GM21528 (cell line): ENCODE measurements around the gene HYAL1.

Experiments used
- ATAC-seq: cut with Tn5 transposase; IDR thresholded peaks from one replicate; pipeline ENCODE4 v1.9.1; 2021; ENCODE audit warnings: mild to moderate bottlenecking, moderate library complexity; ENCODE audit not compliant: unreplicated experiment, low FRiP score

The HYAL1 gene

DNA sequence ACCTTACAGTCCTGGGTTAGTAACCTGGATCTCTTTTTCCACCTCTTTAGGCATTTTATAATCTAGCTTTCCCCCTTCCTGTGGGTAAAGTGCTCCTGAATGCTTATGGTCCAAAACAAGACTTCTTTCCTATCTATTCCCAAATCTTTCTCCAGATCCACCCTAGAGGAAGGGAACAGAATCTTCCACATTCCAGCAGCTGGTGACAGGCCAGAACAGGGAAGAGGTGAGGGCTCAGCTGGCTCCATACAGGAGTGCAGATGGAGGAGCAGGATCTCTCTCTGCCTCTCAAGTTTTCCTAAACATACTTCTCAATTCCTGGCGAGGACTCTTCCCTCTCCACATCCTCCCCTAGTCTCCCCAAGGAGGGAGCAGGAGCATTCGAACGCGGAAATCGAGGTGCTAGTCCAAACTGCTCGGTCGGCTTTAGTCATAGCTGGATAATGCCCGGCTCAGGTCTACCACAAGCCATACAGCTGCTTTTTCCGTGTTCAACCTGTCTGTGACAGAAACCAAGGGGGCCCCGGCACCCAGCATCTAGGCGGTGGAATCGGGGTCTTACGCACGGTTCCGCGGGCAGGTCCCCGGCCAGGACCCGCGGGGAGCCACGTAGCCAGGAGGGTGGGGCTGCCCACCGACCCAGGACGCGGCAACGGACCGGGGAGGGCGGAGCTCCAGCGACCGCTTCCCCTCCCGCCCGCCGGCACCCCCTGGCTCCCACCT lies 33.2 kb upstream of the HYAL1 start:
- peak; percentile 30 for ATAC-seq

DNA sequence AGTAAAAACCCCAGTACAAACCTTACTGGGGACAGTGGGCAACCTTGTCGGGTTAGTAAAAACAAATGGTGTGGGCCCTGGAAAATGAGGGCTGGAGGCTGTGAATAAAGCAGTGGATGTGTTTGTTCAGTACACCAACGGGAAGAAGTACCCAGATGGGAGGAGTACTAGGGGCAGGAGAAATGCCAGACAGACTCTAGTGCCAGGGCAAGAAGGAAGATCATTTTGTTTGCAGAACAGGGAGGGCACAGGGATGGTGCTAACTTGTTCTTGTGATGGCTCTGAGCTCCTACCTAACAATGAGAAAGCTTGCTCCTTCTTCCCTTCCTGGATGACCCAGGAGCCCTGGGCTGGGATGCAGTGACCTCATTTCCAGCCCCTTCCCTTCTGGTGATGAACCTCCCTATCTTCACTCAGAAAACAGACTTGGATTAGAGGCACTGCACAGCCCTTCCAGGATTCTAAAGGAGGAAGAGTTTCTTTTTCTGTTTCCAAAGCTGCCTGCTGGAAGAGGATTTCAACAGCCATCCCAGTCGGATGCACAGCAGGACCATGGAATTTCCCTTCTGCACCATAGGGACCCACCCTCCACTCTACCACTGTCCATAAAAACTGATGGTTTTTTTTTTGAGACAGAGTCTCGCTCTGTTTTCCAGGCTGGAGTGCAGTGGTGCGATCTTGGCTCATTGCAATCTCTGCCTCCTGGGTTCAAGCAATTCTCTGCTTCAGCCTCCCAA lies 31.1 kb upstream of the HYAL1 start:
- no peak for ATAC-seq

DNA sequence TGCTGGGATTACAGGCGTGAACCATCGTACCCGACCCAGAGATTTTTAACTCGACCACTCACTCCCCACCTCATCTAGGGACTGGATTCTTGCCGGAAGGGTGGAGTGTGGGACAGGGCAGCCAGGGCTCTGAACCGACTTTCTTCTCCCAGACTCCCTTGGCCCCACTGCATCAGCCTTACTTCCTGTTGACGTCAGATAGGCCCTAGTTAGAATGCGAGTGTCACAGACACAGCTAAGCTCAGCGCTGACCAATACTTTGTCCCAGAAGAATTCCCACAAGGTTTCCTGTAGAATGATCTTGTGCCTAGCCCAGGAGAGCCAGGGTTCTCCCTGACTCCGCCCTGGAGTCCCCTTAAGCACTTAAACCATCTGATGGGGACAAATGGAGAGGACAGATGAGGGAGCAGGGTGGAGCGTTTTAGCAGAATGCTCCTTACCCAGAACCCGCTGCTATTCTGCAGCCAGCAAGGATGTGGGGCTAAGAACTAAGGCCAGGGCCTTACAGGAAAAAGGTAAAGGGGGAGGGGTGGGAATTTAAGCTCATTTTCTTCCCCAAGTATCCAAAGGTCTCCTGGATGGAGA lies 30.5 kb upstream of the HYAL1 start:
- no peak for ATAC-seq

DNA sequence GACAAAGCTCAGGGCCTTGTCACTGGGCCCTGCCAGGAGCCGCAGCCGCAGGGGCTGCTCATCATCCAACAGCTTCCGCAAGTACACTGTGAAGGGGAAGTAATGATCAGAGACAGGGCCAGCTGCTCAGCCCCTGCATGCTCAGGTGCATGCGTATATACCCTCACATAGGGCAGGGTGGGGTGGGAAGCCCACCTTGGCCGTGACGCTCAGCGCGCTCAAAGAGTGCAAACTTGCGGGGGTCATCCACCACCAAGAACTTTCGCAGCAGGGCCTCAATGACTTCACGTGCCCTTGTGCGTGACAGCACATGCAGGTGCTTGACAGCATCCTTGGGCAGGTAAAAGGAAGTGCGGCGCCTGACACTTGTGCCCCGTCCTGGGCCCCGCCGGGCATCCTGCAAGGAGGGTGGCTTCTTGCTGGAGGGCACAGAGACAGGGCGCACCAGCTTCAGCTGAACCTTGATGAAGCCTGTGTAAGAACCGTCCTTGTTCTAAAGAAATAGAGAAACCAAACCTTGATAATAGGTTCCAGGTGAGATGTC lies 28.1 kb upstream of the HYAL1 start:
- ATAC-seq, result no peak

DNA sequence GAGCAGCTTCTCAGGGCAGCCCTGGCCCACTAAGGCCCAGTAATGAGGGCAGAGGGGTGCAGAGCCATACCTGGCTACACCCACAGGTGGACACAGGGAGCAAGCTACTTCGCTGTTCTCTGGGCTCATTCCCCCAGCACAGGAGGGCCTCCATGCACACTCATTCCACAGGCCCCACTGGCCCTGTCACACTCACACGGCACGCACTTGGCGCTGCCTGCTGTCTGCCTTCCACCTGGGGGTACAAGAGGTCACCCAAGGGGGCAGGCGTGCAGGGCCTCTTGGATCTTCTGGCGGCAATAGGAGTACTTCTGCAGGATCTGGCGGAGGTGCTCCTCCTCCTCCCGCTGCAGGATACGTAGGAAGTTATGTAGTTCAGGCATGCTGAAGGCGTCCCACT lies 27.0 kb upstream of the HYAL1 start:
- ATAC-seq, result no peak

DNA sequence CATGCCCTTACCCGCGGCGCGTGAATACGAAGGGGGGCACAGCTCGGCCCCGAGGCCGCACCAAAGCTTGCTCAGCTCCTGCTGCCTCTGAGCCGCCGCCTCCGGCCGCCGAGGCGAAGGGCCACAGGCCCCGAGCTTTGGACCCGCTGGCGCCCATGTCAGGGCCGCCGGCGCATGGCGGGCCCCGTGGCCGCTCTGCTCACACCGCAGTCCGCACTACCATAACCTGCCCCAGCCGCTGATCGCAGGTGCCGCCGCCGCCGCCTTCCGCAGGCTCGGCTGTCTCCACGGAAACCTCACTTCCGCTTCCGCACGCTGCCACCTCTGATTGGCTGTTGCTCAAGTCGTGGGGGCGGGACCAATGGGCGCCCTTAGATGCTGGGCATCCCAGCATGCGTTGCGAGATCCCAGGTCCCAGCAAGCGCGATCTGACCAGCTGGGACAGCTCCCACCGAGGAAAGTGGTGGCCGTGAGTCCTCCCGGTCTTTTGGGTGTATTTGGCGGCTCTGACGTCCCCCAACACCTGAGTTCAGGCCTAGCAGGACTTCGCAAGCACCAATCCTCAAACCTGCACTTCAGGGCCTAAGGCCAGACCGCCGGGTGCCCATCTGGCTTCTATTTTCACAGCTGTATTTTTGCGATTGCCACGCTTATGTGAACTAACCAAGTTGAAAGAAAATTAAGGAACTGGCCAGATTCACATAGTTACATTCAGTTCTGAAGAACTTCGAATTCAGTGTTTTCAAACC lies 24.7 kb upstream of the HYAL1 start, which contains the start of gene TUSC2:
Gene TUSC2, minus strand, starts transcription at position 281 of the 749 bp plus-strand sequence. Its CDS starts 124 bp downstream, at position 157.
- peak; percentile 74 for ATAC-seq

DNA sequence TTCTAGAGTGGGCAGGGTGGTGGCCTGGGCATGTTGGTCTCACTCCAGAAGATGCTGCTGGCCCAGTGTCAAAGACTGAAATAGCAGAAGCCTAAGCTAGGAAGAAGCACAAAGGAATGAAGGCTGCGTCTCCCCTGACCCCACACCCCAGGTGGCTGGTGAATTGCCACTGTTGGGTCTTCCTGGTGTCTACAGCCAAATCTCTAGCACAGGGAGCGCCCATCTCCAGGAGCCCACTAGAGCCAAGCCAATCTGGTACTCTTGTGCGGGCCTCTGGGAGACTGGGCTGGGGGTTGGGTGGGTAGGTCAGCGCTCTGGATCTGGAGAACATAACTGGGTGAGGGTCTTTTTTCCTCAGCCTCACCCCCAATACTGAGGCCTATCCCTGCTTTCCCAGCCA lies 23.8 kb upstream of the HYAL1 start:
- no peak for ATAC-seq

DNA sequence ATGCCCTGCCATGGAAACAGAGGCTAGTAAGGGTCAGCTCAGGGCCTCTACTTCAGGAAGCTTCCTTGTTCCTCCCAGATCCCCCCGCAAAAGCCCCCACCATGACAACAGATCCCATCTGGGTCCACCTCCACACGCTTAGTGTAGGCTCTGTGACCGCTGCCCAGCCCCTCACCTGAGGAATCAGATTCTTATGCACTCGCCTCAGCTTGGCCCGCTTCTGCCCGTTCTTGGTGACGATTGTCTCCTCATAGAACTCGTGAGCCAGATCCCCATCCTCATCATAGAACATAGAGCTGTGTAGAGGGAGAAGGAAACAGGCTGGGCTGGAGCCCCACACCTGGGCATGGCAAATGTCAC lies 22.8 kb upstream of the HYAL1 start:
- ATAC-seq, result no peak

DNA sequence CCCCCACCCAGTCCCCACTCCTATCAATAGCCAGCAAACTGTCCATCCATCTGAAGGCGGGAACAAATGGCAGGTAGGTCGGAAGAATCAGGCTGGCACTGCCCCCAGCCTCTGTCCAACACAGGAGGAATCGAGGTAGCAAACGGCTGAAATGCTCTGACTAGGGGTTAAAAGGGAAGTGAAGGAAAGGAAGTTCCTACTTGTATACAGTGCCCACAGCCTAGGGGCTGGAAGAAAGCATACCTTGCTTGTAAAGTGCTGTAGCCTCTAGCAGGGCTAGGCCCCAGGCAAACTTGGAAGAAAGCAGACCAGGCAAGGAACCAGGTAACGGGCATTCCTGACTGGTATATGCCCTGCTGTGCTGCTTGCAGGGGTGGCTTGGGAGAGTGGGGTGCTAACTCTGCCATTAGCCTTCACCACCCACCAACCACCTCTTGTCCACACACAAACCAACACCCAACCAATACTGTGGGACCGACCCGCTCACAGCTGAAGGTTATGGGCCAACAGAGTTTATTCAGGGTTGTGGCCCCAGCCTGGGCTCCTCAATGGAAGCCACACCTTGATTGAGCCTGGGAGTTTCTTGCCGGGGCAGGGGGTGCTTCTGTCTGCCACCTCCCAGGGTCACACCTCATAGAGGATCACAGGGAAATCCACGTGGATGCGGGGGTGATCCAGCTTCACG lies 22.3 kb upstream of the HYAL1 start:
- ATAC-seq, result no peak

DNA sequence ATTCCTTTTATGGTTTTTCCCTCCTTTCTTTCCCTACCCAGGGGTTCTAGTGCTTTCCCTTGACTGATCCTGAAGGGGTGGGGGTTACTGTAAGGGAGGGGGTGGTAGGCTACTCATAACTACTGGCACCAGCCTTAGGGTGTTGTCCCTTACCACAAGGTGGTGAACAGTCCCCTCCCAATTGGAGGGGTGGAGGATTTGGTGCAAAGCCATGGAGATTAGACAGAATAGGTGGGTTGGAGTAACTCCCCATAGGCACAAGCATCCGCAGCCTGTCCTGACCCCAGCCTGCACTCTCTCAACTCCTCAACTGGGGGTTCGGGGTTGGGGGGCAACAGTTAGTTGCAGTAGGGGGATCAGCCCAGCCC lies 21.7 kb upstream of the HYAL1 start:
- ATAC-seq, result no peak

DNA sequence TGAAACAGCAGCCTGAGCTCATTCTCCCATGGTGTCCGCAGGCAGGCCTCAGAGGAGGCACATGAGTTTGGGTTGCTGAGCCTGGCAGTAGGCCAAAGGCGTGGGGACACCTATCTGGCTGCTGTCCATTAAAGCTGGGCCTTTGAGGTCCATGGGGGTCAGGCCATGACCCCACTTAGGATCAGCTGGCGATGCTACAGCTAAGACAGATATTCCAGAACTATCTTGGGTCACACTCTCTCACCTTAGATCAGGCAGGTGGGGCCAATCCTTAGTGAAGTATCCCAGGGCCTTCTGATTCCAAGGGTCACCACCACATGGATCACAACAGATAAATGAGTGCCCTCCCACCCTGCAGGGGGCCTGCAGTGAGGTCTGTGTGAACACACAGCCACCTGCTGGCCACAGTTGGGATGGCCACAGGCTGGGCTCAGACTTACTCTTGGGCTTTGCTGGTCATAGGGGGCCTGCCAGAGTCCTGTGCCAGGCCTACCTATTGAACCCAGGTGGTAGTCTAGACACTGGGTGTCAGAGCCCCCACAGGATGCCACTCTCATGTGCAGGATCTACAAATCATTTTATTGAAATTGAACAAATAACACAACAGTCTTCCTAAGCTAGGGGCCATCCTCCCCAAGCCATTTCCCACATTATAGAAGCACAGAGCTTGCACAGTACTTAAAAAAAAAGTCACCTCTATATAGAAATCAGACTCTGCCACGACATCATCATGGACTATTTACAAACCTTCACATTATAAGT lies 21.2 kb upstream of the HYAL1 start:
- no peak for ATAC-seq

DNA sequence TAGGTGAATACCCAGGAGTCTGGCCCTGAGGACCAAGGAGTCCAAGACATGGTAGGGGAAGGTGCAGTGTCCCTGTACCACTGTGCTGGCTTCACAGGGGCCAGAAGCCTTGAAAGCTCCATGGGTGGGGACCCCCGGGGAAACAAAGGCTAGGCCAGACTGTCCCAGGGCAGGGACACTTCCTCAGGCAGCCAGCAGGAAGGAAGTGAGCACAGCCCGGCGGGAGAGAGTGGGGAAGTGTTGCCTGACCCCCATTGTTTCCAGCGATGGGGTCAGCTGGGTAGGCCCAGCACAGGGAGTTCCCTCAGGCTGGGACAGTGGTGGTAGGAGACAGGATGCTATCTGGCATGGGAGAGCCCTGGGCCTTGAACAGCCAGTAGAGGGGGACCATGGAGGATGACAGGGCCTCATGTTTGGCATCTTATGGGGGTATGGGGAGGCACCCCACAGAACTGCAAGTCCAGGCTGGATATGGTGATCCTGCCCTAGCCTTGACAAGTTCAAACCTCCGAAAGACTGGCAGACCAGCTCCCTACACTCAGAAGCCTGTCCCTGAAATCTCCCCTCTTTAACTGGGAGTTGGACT lies 20.3 kb upstream of the HYAL1 start:
- no peak for ATAC-seq

DNA sequence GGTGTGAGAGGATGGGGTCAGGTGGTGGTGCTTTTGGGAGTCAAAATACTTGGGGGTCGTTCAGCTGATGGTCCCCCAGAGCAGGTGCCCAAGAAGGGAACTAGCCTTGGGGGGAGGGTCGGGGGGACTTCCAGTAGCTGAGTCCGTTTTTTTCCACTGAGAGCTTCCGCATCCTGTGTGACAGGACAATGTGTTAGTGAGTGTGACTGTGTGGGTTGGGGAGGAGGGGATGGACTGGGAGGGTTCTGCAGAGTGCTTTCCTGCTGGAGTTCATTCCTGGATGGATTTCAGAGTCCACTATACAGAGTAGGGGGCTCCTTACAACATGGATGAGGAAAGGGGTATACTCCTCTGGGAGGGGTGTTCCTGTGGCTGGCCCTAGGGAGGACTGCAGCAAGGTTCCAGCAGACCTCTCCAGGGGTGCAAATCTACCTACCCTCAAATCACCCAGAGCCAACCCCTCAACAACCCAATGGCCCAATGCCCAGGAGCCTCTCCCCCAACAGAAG lies 19.8 kb upstream of the HYAL1 start:
- no peak for ATAC-seq

DNA sequence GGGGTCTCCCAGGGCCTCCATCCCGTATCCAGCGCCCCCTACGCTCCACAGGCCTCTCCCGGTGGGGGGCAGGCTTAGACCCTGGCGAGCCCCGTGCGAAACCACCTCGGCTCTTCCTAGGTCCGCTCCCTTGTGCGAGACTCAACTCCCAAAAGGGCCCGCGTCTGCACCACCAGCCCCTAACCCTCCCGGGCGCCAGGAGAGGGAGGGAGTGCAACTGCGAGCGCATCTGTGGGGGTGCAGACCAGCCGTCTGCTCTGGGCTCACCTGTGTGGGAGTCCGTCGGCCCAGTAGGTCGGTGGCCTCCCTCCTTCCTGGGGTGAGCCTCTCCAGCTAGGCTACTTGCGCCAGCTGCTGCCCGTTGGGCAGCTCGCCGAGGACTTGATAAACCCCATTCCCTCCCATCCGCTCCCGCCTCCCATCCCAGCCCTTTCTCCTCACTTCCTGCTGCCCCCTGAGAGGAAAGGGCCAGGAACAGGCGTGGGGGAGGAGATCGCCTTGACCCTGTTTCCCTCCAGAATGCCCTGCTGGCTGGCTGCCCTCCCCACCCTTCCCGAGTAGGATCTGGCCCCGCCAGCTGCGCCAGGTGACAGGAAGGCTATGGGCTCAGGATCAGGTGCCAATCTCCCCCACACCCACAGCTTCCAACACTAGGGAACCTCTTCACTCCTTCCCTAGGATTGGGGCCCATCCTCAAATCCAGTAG lies 19.2 kb upstream of the HYAL1 start, which contains the start of gene HYAL2:
Gene HYAL2, minus strand, starts transcription at position 360 of the 706 bp plus-strand sequence. CDS start 2,256 bp downstream, outside the sequence.
- ATAC-seq, result no peak

DNA sequence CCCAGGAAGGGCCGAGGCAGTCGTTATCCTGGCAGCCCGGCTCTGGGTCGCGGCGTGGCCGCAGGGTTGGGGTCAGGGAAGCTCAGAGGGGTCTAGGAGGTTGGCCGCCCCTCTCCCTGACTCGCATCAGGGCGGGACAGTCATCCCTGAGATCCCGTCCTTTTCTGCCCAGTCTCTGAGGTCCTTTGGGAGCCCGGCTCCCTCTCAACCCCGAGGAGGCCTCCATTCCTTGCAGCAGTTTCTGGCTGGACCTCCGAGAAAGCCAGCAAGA lies 18.7 kb upstream of the HYAL1 start:
- ATAC-seq, result no peak

DNA sequence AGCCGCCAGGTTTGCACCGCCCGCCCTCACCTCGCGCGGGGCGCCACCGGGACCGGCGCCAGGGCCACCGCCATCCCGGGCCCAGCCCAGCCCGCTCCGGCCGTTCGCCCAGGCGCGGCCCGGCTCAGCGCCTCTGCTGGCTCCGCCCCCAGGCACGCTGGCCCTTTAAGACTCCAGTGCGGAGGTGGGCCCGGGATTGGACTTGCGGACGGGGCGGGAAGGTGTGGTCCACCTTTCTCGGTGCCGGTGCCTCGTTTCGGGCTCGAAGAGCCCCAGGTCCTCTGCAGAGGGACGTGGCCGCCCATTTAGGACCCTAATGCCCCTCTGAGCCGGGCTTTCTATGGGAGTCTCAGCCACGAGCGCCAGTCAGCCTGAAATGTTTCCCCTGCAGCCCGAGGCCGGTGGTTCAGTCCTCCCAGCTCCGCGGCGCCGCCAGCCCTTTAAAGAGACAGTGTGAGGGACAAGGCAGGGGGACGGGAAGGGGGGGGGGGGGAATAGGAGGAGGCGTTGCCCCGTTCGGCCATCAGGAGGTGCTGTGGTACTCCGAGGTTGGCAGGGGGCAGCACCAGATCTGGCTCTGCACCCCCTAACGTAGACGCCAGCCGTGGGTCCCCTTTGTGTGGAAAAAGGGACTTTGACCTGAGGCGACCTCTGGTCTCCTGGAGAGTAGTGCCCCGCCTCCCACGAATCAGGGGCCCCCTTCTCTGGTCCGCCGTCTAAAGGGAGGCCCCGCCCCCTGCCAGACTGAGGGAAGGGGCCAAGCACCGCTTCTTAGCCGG lies 18.2 kb upstream of the HYAL1 start:
- ATAC-seq, result peak; percentile 74

DNA sequence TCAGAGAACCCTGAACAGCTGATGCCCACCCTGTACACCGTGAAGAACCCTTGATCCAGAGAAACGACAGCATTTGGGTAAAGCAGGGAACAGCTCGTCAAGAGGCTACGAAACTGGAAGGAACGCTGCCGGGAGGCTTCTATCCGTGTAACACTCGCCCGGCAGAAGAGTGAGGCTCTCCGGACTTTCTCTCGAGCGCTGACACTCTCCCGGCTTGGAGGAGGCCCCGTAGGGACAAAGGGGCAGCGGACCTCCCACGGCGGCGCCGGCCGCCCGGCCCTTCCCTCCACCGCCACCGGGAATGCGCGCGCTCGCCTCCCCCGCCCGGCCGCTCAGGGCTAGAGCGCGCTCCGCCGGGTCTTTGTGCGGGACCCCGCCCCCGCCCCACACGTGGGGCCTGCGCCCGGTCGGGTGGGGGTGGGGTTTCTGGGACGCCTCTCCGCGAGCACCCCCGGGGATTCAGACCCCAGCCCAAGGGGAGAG lies 17.5 kb upstream of the HYAL1 start:
- ATAC-seq, result peak; percentile 41
